HepG2 (cell line): ENCODE measurements around the gene MAP3K4. TPM values are rescaled to one million over a fixed set of nuclear protein-coding genes. Genes with fewer than 3 reads are reported as not detected.
"Not testable (repeated sequence)": the region's sequence is repeated elsewhere in the genome, so short reads cannot be mapped to it uniquely, and the experiment has no call there.

Experiments used
- ATAC-seq: fragments of 200-7000 bp; cut with Tn5 transposase; 3 replicates; pipeline ENCODE4 v1.9.1; 2020; ENCODE audit warnings: mild to moderate bottlenecking, moderate library complexity
- BruUV-seq: library from RNA; stranded (reverse); fragments of 400-500 nt; replicated peaks from 2 replicates; lab custom pipeline; 2021; lab: Mats Ljungman, UMichigan
- CTCF ChIA-PET: fragments of 300-600 bp; formaldehyde crosslinking; extraction: SDS; loops from one replicate; lab custom pipeline; 2021; ENCODE audit warnings: low total read pairs, inconsistent platforms, low intra/inter-chr PET ratio; lab: Yijun Ruan, JAX
- POLR2A ChIA-PET: fragments of 350-600 bp; sonication (Branson Sonifier 250); formaldehyde crosslinking; loops from one replicate; lab custom pipeline; 2020; ENCODE audit warnings: antibody characterized with exemption, inconsistent platforms; lab: Yijun Ruan, JAX
- DNase-seq: peaks from one replicate; pipeline ENCODE4 v3.0.0-alpha.2; 2015; ENCODE audit warnings: low spot score
- FAIRE-seq: peaks from 3 replicates; lab custom pipeline; 2011; peaks lifted over from hg19 to GRCh38; lab: Jason Lieb, UNC
- H2AFZ ChIP-seq: one replicate; pipeline ENCODE4 v1.6.1; 2011; ENCODE audit warnings: low read length, inconsistent platforms
- H3K27ac ChIP-seq: fragments of 300-600 bp; 3 replicates; pipeline ENCODE4 v1.8.0; 2011; ENCODE audit warnings: mixed run types, mild to moderate bottlenecking, mixed read lengths, low read length, inconsistent platforms; ENCODE audit not compliant: insufficient read depth; ENCODE audit errors: extremely low read length
- H3K27me3 ChIP-seq, 2 experiments: fragments of 200-600 bp in 1 of 2; 2 replicates in 1 of 2; 3 replicates in 1 of 2; pipeline versions ENCODE4 v1.6.0 to v1.8.0; 2011; ENCODE audit warnings: low read length in 2 of 2, mild to moderate bottlenecking in 2 of 2, moderate library complexity in 2 of 2, inconsistent platforms in 1 of 2; ENCODE audit not compliant: insufficient read depth in 2 of 2, control insufficient read depth in 1 of 2
- H3K36me3 ChIP-seq, 2 experiments: fragments of 200-600 bp in 1 of 2; replicated peaks in 1 of 2; 2 replicates in 1 of 2; 3 replicates in 1 of 2; pipeline versions ENCODE4 v1.5.1 to v1.8.0; 2011; ENCODE audit warnings: low read length in 2 of 2, inconsistent platforms in 1 of 2; ENCODE audit not compliant: insufficient read depth in 2 of 2, control insufficient read depth in 1 of 2
- H3K4me1 ChIP-seq: 2 replicates; pipeline ENCODE4 v1.5.1; 2012; ENCODE audit warnings: low read length, inconsistent platforms; ENCODE audit not compliant: insufficient read depth
- H3K4me2 ChIP-seq: 2 replicates; pipeline ENCODE4 v1.6.0; 2011; ENCODE audit warnings: low read depth, low read length, inconsistent platforms
- H3K4me3 ChIP-seq, 3 experiments: fragments of 200-600 bp in 1 of 3; sonication (generic), shearing (Covaris generic) in 1 of 3; replicated peaks in 1 of 3; 2 replicates each; pipeline ENCODE4 v1.5.1; 2011 to 2016; ENCODE audit warnings: low read length in 3 of 3, inconsistent platforms in 2 of 3, low read depth in 2 of 3, mild to moderate bottlenecking in 2 of 3, control low read depth in 1 of 3, mixed read lengths in 1 of 3; ENCODE audit not compliant: insufficient read depth in 1 of 3
- H3K79me2 ChIP-seq: one replicate; pipeline ENCODE4 v1.6.1; 2011; ENCODE audit warnings: low read length, inconsistent platforms; ENCODE audit not compliant: insufficient read depth
- H3K9ac ChIP-seq: 2 replicates; pipeline ENCODE4 v1.6.0; 2011; ENCODE audit warnings: mild to moderate bottlenecking, low read depth, low read length, inconsistent platforms; ENCODE audit not compliant: insufficient read depth
- H3K9me3 ChIP-seq: 2 replicates; pipeline ENCODE4 v1.5.1; 2012; ENCODE audit warnings: mild to moderate bottlenecking, low read length
- H4K20me1 ChIP-seq: 2 replicates; pipeline ENCODE4 v1.6.0; 2011; ENCODE audit warnings: inconsistent platforms, mild to moderate bottlenecking, low read length, moderate library complexity; ENCODE audit not compliant: insufficient read depth
- KLF9 ChIP-seq: IDR thresholded peaks from 2 replicates; pipeline ENCODE4 v1.6.1; 2016; ENCODE audit warnings: low read depth
- TOPORS ChIP-seq: sonication (generic); formaldehyde crosslinking; IDR thresholded peaks from 2 replicates; pipeline ENCODE4 v1.8.0; 2023; ENCODE audit warnings: mild to moderate bottlenecking, missing genetic modification reagents
- WGBS: methylation state at CpG from one replicate; pipeline ENCODE4 v1.1.6; 2017; ENCODE audit warnings: low lambda C conversion rate; 5-methylcytosine and 5-hydroxymethylcytosine counted together
- in situ Hi-C: cut with HindIII; loops from 2 replicates; pipeline ENCODE4 v1.10.0; 2017; ENCODE audit warnings: low pct_unique_long_range_greater_than_20kb; ENCODE audit not compliant: extremely low pct_ligation_motif_present
- intact Hi-C: fragments of 100-400 bp; cut with micrococcal nuclease; formaldehyde crosslinking; loops from one replicate; pipeline ENCODE4 v1.10.0; 2022; ENCODE audit not compliant: unreplicated experiment
- polyA plus RNA-seq, 8 experiments: library from polyadenylated mRNA; depleted of rRNA in 3 of 8; stranded (reverse) in 7 of 8; unstranded in 1 of 8; fragments of >200 nt; fragmentation: Illumina TruSeq in 4 of 8; extraction: Trizol in 4 of 8; gene quantifications; 2 replicates each; pipeline versions ENCODE4 v1.2.1 to v1.2.3, GENCODE V29; 2011 to 2016; ENCODE audit warnings: low read depth in 4 of 8, missing spikeins in 1 of 8, mixed read lengths in 1 of 8; ENCODE audit not compliant: insufficient read depth in 1 of 8
- total RNA-seq, 5 experiments: library from RNA; depleted of rRNA; stranded (reverse); fragments of >200 nt; fragmentation: Illumina TruSeq; extraction: Trizol; gene quantifications; 2 replicates each; pipeline ENCODE4 v1.2.3, GENCODE V29; 2016; ENCODE audit warnings: low read depth in 1 of 5
- TF ChIP-seq, protein P1 (sequence below): sonication (generic); formaldehyde crosslinking; IDR thresholded peaks from 2 replicates; pipeline ENCODE4 v1.5.1; 2020; ENCODE audit warnings: mild to moderate bottlenecking, missing genetic modification reagents
- TF ChIP-seq, protein P2 (sequence below): sonication (generic); formaldehyde crosslinking; IDR thresholded peaks from 2 replicates; pipeline ENCODE4 v1.5.0; 2020; ENCODE audit warnings: missing genetic modification reagents, mild to moderate bottlenecking, borderline replicate concordance

MAP3K4 gene
- total and polyA plus RNA-seq, 2 of the 13 experiments (the other 11 are each of a cell fraction or from before 2014, with no cell fraction given), result 12.9 to 33.6 TPM

DNA sequence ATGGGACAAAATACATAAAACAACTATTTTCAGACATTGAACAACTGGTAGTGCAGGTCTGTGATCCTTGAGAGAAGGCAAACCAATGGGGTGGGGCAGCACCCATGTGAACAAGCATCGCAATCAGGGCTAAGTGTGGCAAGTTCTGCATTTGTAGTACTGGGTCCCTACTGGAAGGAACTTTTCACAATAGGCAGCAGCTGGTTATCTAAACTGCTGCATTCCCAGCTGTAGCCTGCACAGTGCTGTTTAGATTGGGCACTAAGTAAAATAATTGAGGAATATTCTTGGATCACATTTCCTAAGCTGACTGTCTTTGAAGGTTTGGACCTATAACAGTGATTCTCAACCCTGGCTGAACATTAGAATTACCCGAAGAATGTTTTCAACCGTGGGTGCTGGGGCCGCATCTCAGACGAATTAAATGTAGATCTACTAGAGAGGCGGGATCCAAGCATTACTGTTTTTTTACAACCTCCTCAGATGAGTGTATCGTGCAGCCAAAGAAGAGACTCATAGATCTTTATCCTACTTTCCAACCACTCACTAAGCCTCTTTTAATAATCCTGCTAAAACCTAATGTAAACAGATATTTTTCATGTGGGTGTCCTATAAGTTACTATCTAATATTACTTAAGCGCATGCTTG is 12.4 kb upstream of the MAP3K4 start:
- Histone ChIP-seq H4K20me1 (no peaks in the 10 kb centered on the region), H3K79me2 (no peaks in the 10 kb centered on the region), H3K36me3 (no peaks in the 10 kb centered on the region), H3K4me3 (no peak overlapping the region), H3K4me1 (no peaks in the 10 kb centered on the region), H2AFZ (no peak overlapping the region), H3K9ac (no peak overlapping the region), H3K27ac (no peak overlapping the region), H3K27me3 (peaks cover 0 to 8% of the 10 kb centered on the region in 2 experiments; a peak in 3 of 5 replicates), H3K4me2 (no peak overlapping the region), H3K9me3 (peaks cover 20% of the 10 kb centered on the region)
- in situ Hi-C loops (no loop called here), intact Hi-C loops (no loop called here)
- 42% methylated on average over 8 of the region's 8 CpGs for WGBS
- ChIA-PET POLR2A (no interaction called here), CTCF (no interaction called here)
- no peak for ATAC-seq
- no TSS peak for BruUV-seq
- DNase-seq, result no peak
- TF ChIP-seq KLF9 (CRISPR knock-in tag), result no peak
- no peak for FAIRE-seq

DNA sequence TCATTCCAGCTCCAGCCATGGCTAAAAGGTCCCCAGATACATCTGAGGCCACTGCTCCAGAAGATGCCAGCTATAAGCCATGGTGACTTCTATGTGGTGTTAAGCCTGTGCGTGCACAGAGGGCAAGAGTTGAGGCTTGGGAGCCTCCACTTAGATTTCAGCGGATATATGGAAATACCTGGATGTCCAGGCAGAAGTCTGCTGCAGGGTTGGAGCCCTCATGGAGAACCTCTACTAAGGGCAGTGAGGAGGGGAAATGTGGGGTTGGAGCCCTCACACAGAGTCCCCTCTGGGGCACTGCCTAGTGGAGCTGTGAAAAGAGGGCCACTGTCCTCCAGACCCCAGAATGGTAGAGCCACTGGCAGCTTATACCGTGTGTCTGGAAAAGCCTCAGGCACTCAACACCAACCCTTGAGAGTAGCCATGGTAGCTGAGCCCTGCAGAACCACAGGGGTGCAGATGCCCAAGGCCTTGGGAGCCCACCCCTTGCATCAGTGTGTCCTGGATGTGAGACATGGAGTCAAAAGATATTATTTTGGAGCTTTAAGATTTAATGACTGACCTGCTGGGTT is 8.1 kb upstream of the MAP3K4 start:
- POLR2A ChIA-PET, ATAC-seq, H3K27ac ChIP-seq, H3K27me3 ChIP-seq, H3K4me1 ChIP-seq, CTCF ChIA-PET, H3K79me2 ChIP-seq, in situ Hi-C loops, H4K20me1 ChIP-seq, H3K36me3 ChIP-seq, H3K9ac ChIP-seq, H3K4me2 ChIP-seq, BruUV-seq, FAIRE-seq, H2AFZ ChIP-seq, intact Hi-C loops, H3K4me3 ChIP-seq, DNase-seq: not testable (repeated sequence)
- TF ChIP-seq, protein P1, sequence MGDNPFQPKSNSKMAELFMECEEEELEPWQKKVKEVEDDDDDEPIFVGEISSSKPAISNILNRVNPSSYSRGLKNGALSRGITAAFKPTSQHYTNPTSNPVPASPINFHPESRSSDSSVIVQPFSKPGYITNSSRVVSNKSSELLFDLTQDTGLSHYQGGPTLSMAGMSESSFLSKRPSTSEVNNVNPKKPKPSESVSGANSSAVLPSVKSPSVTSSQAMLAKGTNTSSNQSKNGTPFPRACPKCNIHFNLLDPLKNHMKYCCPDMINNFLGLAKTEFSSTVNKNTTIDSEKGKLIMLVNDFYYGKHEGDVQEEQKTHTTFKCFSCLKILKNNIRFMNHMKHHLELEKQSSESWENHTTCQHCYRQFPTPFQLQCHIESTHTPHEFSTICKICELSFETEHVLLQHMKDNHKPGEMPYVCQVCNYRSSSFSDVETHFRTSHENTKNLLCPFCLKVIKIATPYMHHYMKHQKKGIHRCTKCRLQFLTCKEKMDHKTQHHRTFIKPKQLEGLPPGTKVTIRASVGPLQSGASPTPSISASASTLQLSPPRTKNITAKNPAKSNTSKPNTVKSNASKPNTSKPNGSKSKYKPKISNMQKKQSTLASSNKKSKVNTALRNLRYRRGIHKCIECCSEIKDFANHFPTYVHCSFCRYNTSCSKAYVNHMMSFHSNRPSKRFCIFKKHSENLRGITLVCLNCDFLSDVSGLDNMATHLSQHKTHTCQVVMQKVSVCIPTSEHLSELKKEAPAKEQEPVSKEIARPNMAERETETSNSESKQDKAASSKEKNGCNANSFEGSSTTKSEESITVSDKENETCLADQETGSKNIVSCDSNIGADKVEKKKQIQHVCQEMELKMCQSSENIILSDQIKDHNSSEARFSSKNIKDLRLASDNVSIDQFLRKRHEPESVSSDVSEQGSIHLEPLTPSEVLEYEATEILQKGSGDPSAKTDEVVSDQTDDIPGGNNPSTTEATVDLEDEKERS, result 0 out of 2 replicates have a peak, but pooled peaks have one; percentile 50
- 0 out of 2 replicates have a peak, but pooled peaks have one; percentile 29 for TF ChIP-seq TOPORS (CRISPR knock-in tag)
- TF ChIP-seq, protein P2, sequence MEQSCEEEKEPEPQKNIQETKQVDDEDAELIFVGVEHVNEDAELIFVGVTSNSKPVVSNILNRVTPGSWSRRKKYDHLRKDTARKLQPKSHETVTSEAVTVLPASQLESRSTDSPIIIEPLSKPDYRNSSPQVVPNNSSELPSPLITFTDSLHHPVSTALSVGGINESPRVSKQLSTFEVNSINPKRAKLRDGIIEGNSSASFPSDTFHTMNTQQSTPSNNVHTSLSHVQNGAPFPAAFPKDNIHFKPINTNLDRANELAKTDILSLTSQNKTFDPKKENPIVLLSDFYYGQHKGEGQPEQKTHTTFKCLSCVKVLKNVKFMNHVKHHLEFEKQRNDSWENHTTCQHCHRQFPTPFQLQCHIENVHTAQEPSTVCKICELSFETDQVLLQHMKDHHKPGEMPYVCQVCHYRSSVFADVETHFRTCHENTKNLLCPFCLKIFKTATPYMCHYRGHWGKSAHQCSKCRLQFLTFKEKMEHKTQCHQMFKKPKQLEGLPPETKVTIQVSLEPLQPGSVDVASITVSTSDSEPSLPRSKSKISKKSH, result peak; percentile 46; the same call in 1 of the 2 replicates
- H3K9me3 ChIP-seq, result peaks cover 23% of the 10 kb centered on the region
- WGBS, result 71% methylated on average over 2 of the region's 3 CpGs
